H1 (cell line): ENCODE data around the gene ADRA2B. TPM values are rescaled to one million over a fixed set of nuclear protein-coding genes. Genes with fewer than 3 reads are reported as not detected.

Source experiments
- polyA plus RNA-seq, 7 experiments: library from polyadenylated mRNA; depleted of rRNA in 3 of 7; stranded (reverse) in 5 of 7; unstranded in 2 of 7; fragments of >200 nt in 5 of 7; fragments of 200-250 nt in 2 of 7; gene quantifications; 1 replicate in 5 of 7; 2 replicates in 1 of 7; 4 replicates in 1 of 7; pipeline versions ENCODE4 v1.2.1 to v1.2.3, GENCODE V29; 2011 to 2013; ENCODE audit warnings: missing spikeins in 2 of 7, mixed read lengths in 2 of 7
- total RNA-seq: library from RNA; stranded (reverse); fragmentation: NEBNext Ultra II Directional; extraction: Animal tissue kit (Norgen Biotek cat#: 25700); gene quantifications from 2 replicates; pipeline ENCODE4 v1.2.1, GENCODE V29; 2021
- TF ChIP-seq, protein P1 (sequence below): fragments of 300-600 bp; sonication (generic); IDR thresholded peaks from 2 replicates; pipeline ENCODE4 v1.7.1; 2012; ENCODE audit warnings: low read length, moderate library complexity, mild to moderate bottlenecking, inconsistent platforms; ENCODE audit not compliant: insufficient replicate concordance

ADRA2B gene
- total and polyA plus RNA-seq, 2 of the 8 experiments (the other 6 are each of a cell fraction or from before 2014, with no cell fraction given): 5.8 to 6.5 TPM

DNA sequence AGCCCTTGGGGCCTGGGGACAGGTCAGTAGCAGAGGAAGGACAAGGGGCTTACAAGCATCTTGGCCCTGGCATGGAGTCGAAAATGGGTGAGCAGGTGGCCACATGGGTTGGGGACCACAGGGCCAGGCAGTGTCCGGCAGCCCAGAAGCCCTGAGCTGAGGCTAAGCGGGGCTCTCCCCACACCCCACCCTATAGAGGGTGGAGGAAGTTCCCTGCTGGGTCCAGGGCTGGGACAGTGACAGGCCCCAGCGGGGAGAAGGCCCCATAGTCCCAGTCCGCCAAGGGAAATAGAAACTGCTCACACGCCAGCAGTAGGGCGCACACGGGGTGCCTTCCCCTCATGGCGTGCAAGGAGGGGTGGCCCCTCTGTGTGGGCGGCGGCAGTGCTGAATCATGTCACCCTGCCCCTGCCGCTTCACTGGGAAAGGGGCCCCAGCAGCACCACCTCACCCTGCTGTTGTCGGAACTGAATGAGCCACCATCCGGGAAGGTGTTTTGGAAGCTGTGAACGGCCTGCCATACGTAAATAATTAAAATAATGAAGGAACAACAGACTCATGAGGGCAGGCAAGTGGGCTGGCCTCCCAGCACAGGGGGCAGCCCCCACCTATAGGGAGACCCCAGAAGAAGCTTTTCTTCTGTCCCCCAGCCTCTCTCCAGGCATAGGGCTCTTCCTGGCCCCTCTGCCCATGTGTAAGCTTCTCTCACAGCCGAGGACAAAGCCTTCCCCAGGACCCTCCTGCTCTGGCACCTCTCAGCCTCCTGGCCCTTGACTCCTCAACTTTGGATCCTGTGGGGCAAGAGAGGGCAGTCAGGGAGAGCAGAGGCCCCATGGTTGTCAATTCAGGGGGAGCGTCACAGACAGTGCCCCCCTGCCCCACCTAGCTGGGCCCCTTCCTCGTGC is 41.5 kb upstream of the ADRA2B start (continued):
- TF ChIP-seq, protein P1, sequence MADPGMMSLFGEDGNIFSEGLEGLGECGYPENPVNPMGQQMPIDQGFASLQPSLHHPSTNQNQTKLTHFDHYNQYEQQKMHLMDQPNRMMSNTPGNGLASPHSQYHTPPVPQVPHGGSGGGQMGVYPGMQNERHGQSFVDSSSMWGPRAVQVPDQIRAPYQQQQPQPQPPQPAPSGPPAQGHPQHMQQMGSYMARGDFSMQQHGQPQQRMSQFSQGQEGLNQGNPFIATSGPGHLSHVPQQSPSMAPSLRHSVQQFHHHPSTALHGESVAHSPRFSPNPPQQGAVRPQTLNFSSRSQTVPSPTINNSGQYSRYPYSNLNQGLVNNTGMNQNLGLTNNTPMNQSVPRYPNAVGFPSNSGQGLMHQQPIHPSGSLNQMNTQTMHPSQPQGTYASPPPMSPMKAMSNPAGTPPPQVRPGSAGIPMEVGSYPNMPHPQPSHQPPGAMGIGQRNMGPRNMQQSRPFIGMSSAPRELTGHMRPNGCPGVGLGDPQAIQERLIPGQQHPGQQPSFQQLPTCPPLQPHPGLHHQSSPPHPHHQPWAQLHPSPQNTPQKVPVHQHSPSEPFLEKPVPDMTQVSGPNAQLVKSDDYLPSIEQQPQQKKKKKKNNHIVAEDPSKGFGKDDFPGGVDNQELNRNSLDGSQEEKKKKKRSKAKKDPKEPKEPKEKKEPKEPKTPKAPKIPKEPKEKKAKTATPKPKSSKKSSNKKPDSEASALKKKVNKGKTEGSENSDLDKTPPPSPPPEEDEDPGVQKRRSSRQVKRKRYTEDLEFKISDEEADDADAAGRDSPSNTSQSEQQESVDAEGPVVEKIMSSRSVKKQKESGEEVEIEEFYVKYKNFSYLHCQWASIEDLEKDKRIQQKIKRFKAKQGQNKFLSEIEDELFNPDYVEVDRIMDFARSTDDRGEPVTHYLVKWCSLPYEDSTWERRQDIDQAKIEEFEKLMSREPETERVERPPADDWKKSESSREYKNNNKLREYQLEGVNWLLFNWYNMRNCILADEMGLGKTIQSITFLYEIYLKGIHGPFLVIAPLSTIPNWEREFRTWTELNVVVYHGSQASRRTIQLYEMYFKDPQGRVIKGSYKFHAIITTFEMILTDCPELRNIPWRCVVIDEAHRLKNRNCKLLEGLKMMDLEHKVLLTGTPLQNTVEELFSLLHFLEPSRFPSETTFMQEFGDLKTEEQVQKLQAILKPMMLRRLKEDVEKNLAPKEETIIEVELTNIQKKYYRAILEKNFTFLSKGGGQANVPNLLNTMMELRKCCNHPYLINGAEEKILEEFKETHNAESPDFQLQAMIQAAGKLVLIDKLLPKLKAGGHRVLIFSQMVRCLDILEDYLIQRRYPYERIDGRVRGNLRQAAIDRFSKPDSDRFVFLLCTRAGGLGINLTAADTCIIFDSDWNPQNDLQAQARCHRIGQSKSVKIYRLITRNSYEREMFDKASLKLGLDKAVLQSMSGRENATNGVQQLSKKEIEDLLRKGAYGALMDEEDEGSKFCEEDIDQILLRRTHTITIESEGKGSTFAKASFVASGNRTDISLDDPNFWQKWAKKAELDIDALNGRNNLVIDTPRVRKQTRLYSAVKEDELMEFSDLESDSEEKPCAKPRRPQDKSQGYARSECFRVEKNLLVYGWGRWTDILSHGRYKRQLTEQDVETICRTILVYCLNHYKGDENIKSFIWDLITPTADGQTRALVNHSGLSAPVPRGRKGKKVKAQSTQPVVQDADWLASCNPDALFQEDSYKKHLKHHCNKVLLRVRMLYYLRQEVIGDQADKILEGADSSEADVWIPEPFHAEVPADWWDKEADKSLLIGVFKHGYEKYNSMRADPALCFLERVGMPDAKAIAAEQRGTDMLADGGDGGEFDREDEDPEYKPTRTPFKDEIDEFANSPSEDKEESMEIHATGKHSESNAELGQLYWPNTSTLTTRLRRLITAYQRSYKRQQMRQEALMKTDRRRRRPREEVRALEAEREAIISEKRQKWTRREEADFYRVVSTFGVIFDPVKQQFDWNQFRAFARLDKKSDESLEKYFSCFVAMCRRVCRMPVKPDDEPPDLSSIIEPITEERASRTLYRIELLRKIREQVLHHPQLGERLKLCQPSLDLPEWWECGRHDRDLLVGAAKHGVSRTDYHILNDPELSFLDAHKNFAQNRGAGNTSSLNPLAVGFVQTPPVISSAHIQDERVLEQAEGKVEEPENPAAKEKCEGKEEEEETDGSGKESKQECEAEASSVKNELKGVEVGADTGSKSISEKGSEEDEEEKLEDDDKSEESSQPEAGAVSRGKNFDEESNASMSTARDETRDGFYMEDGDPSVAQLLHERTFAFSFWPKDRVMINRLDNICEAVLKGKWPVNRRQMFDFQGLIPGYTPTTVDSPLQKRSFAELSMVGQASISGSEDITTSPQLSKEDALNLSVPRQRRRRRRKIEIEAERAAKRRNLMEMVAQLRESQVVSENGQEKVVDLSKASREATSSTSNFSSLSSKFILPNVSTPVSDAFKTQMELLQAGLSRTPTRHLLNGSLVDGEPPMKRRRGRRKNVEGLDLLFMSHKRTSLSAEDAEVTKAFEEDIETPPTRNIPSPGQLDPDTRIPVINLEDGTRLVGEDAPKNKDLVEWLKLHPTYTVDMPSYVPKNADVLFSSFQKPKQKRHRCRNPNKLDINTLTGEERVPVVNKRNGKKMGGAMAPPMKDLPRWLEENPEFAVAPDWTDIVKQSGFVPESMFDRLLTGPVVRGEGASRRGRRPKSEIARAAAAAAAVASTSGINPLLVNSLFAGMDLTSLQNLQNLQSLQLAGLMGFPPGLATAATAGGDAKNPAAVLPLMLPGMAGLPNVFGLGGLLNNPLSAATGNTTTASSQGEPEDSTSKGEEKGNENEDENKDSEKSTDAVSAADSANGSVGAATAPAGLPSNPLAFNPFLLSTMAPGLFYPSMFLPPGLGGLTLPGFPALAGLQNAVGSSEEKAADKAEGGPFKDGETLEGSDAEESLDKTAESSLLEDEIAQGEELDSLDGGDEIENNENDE: no peak
